GM19468 (cell line): ENCODE data around the gene IL26.

Experiments
- ATAC-seq: cut with Tn5 transposase; IDR thresholded peaks from one replicate; pipeline ENCODE4 v1.9.1; 2021; ENCODE audit warnings: mild to moderate bottlenecking, moderate library complexity, moderate number of reproducible peaks; ENCODE audit not compliant: unreplicated experiment; ENCODE audit errors: extremely low read depth

Gene IL26

DNA sequence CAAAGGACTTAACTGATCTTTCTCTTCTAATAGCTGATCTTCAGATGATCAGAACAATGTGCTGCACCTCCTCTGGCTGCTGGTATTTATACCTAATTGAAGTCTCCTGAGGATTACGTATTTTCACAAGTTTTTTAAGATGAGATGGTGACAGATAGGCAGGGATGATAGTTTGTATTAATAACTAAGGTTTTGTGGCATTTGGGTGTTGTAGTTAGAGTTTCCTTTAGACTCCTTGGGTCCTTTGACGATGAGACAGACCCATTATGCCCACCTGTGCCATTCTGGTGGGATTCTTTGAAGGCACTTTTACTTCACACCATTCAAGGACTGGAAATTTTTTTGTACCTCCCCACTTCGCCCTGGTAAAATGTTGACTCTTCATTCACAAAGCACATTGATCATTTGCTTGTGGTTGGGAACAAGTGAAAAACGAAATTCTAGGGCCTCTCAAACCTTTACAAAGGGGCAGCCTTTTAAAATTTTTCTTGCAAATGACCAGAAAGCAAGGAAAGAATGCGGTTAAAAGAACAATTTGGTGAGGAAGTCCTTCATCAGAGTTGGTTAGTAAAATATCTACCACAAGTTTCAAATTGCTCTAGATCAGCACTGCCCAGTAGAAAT lies 65.8 kb downstream of the IL26 start, which contains the start of gene IFNG:
Gene IFNG (minus strand): TSS at position 60 of the 624 bp plus-strand sequence. CDS start 125 bp downstream, outside the sequence.
- ATAC-seq = peak; percentile 19

DNA sequence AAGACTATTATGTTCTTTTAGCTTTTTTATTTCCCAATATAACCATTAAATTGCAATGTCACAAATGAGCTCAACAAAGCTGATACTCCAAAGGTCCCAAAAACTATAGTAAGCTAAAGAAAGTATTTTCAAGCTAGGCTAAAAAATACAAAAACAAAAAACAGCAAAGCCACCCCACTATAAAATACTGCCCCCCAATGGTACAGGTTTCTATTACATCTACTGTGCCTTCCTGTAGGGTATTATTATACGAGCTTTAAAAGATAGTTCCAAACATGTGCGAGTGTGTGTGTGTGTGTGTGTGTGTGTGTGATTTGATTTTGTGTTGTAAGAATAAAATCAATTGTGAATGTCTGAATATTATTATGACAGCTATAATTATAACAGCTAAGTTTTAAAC lies 67.2 kb downstream of the IL26 start:
- no peak for ATAC-seq

DNA sequence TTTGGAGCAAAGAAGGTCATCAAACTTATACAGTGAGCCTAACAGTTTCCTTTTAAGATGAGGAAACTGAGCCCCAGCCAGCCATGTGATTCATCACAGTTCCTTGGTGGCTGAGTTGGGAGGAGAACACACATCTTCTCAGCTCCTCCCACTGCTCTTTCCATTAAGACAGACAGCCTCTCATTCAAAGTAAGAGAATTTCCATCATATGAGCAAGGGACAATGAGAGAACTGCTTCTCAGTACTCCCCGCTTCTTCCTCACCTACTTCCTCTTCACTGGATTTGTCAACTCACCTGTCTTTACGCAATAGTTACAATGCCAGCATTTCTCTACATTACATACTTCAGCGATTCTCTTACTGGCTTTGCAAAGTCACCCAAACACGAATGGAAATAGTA lies 68.2 kb downstream of the IL26 start:
- ATAC-seq = no peak

DNA sequence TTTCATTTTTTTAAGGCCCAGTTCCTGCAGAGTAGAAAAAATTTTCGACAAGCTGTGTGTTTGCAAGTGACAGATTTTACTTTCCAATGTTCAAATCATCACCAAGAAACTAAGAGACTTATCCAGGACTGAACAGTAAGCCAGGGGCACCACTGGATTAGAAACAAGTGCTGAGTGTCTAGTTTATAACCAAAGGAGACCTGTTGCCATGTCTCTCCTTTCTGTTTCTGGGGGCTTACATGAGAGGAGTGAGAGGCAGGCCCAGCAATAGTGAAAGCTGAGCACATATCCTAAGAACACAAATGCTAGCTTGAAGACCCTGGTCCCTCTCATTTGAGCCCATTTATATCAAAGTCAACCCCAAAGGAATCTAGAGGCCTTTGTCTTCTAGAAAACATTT lies 69.0 kb downstream of the IL26 start:
- ATAC-seq = no peak

DNA sequence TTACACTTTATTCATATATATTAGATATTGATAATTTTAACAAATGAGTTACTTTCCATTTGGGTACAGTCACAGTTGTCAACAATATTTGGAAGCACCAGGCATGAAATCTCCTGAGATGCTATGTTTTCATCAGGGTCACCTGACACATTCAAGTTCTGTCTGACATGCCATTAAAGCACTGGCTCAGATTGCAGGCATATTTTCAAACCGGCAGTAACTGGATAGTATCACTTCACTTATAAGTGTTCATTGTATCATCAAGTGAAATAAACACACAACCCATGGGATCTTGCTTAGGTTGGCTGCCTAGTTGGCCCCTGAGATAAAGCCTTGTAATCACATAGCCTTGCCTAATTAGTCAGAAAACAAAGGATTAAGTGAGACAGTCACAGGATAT lies 70.8 kb downstream of the IL26 start:
- no peak for ATAC-seq
